H1 (cell line): ENCODE results near the gene ERMARD. TPM values are rescaled to one million over a fixed set of nuclear protein-coding genes. Genes with fewer than 3 reads are reported as not detected.
A peak's percentile ranks its signal among the peaks of the same experiment; 100 is the strongest.

Source experiments
- CTCF ChIA-PET: fragments of 300-600 bp; sonication (Branson Sonifier 250); formaldehyde crosslinking; loops from one replicate; lab custom pipeline; 2021; ENCODE audit not compliant: partially characterized antibody; lab: Charles Lee
- POLR2A ChIA-PET: fragments of 300-600 bp; sonication (Branson Sonifier 250); formaldehyde crosslinking; loops from one replicate; lab custom pipeline; 2021; ENCODE audit warnings: inconsistent platforms; ENCODE audit not compliant: partially characterized antibody; lab: Charles Lee
- DNase-seq, 2 experiments: peaks; one replicate each; pipeline versions ENCODE4 v3.0.0 to v3.0.0-alpha.2; 2010 to 2022; ENCODE audit warnings: low spot score in 2 of 2, low read depth in 1 of 2, mixed read lengths in 1 of 2
- FAIRE-seq: peaks from 2 replicates; lab custom pipeline; 2011; peaks lifted over from hg19 to GRCh38; lab: Jason Lieb, UNC
- H2AFZ ChIP-seq: 2 replicates; pipeline ENCODE4 v1.8.1; 2012; ENCODE audit warnings: low read length, inconsistent platforms
- H2AK5ac ChIP-seq: 2 replicates; pipeline ENCODE4 v1.6.1; 2013; ENCODE audit warnings: low read depth, low read length
- H2BK120ac ChIP-seq: replicated peaks from 2 replicates; pipeline ENCODE3; 2013; ENCODE audit warnings: low read depth, low read length, inconsistent platforms
- H2BK12ac ChIP-seq: 2 replicates; pipeline ENCODE4 v1.6.1; 2013; ENCODE audit warnings: low read depth, low read length
- H2BK15ac ChIP-seq: 2 replicates; pipeline ENCODE4 v1.6.1; 2013; ENCODE audit warnings: low read length
- H2BK20ac ChIP-seq: 2 replicates; pipeline ENCODE4 v1.6.1; 2013; ENCODE audit warnings: low read length
- H2BK5ac ChIP-seq: 2 replicates; pipeline ENCODE4 v1.6.1; 2013; ENCODE audit warnings: low read depth, low read length
- H3K14ac ChIP-seq: 2 replicates; pipeline ENCODE4 v1.6.1; 2013; ENCODE audit warnings: inconsistent platforms; ENCODE audit not compliant: insufficient read length
- H3K18ac ChIP-seq: 2 replicates; pipeline ENCODE4 v1.6.1; 2013; ENCODE audit warnings: low read length; ENCODE audit errors: extremely low read depth
- H3K23ac ChIP-seq: 2 replicates; pipeline ENCODE4 v1.6.1; 2013; ENCODE audit warnings: inconsistent platforms; ENCODE audit not compliant: insufficient read length
- H3K23me2 ChIP-seq: 2 replicates; pipeline ENCODE4 v1.6.1; 2013; ENCODE audit warnings: low read depth, low read length
- H3K27ac ChIP-seq: 2 replicates; pipeline ENCODE4 v1.6.1; 2011; ENCODE audit warnings: low read depth, low read length, inconsistent platforms
- H3K27me3 ChIP-seq, 4 experiments: replicated peaks in 1 of 4; 1 replicate in 1 of 4; 2 replicates in 3 of 4; pipeline versions ENCODE4 v1.6.1 to v1.8.1; 2011 to 2013; ENCODE audit warnings: low read length in 3 of 4, mild to moderate bottlenecking in 3 of 4, inconsistent platforms in 2 of 4, mixed read lengths in 2 of 4, moderate library complexity in 1 of 4; ENCODE audit not compliant: control insufficient read depth in 3 of 4, insufficient read depth in 3 of 4; ENCODE audit errors: extremely low read depth in 1 of 4
- H3K36me3 ChIP-seq, 4 experiments: 2 replicates each; pipeline versions ENCODE4 v1.6.1 to v1.8.1; 2011 to 2013; ENCODE audit warnings: mild to moderate bottlenecking in 4 of 4, low read length in 3 of 4, moderate library complexity in 2 of 4, control low read depth in 1 of 4, inconsistent platforms in 1 of 4; ENCODE audit not compliant: insufficient read depth in 4 of 4, control insufficient read depth in 2 of 4
- H3K4ac ChIP-seq: replicated peaks from 2 replicates; pipeline ENCODE3; 2013; ENCODE audit warnings: low read length, low read depth, mixed read lengths, inconsistent platforms; ENCODE audit not compliant: insufficient read length
- H3K4me1 ChIP-seq, 4 experiments: replicated peaks in 1 of 4; 1 replicate in 1 of 4; 2 replicates in 3 of 4; pipeline versions ENCODE4 v1.6.1 to v1.8.1; 2011 to 2013; ENCODE audit warnings: low read length in 3 of 4, inconsistent platforms in 2 of 4, mixed read lengths in 1 of 4; ENCODE audit not compliant: insufficient read depth in 4 of 4, control insufficient read depth in 3 of 4
- H3K4me2 ChIP-seq, 2 experiments: 2 replicates each; pipeline versions ENCODE4 v1.6.1 to v1.8.1; 2011 to 2013; ENCODE audit warnings: low read depth in 2 of 2, low read length in 2 of 2, control low read depth in 1 of 2, inconsistent platforms in 1 of 2, mild to moderate bottlenecking in 1 of 2; ENCODE audit not compliant: insufficient read depth in 1 of 2
- H3K4me3 ChIP-seq, 4 experiments: fragments of 200-600, 300-600 bp in 1 of 4; sonication (generic), shearing (Covaris generic), sonication (Bioruptor Twin) in 1 of 4; 2 replicates each; pipeline versions ENCODE4 v1.5.1 to v1.8.1; 2011 to 2016; ENCODE audit warnings: low read length in 4 of 4, low read depth in 3 of 4, control low read depth in 2 of 4, inconsistent platforms in 2 of 4, mild to moderate bottlenecking in 2 of 4, mixed read lengths in 1 of 4, moderate library complexity in 1 of 4; ENCODE audit not compliant: insufficient read depth in 2 of 4; ENCODE audit errors: extremely low read depth in 1 of 4
- H3K56ac ChIP-seq: replicated peaks from 2 replicates; pipeline ENCODE3; 2013; ENCODE audit warnings: low read depth, mild to moderate bottlenecking, mixed read lengths, low read length, inconsistent platforms; ENCODE audit not compliant: insufficient read length
- H3K79me1 ChIP-seq: 2 replicates; pipeline ENCODE4 v1.6.1; 2013; ENCODE audit warnings: low read depth, low read length, control low read depth
- H3K79me2 ChIP-seq, 2 experiments: 2 replicates each; pipeline versions ENCODE4 v1.6.1 to v1.8.1; 2012 to 2013; ENCODE audit warnings: low read length in 2 of 2, mild to moderate bottlenecking in 2 of 2, inconsistent platforms in 1 of 2; ENCODE audit not compliant: insufficient read depth in 2 of 2, control insufficient read depth in 1 of 2
- H3K9ac ChIP-seq, 4 experiments: replicated peaks in 1 of 4; 1 replicate in 1 of 4; 2 replicates in 3 of 4; pipeline versions ENCODE4 v1.6.1 to v1.8.1; 2011 to 2013; ENCODE audit warnings: low read depth in 3 of 4, low read length in 3 of 4, control low read depth in 2 of 4, mild to moderate bottlenecking in 2 of 4, moderate library complexity in 2 of 4, inconsistent platforms in 1 of 4; ENCODE audit errors: extremely low read depth in 1 of 4
- H3K9me3 ChIP-seq, 2 experiments: 2 replicates each; pipeline versions ENCODE4 v1.6.1 to v1.8.1; 2012 to 2013; ENCODE audit warnings: mild to moderate bottlenecking in 2 of 2, moderate library complexity in 2 of 2, control low read depth in 1 of 2, inconsistent platforms in 1 of 2, low read depth in 1 of 2, low read length in 1 of 2, mixed read lengths in 1 of 2; ENCODE audit not compliant: insufficient read depth in 2 of 2
- H4K20me1 ChIP-seq, 2 experiments: replicated peaks in 1 of 2; 2 replicates each; pipeline versions ENCODE3 to v1.8.1; 2011 to 2013; ENCODE audit warnings: inconsistent platforms in 2 of 2, low read length in 2 of 2, mild to moderate bottlenecking in 1 of 2; ENCODE audit not compliant: insufficient read depth in 2 of 2, control insufficient read depth in 1 of 2
- H4K5ac ChIP-seq: 2 replicates; pipeline ENCODE4 v1.6.1; 2013; ENCODE audit warnings: low read length, low read depth, mixed read lengths, inconsistent platforms; ENCODE audit not compliant: insufficient read length
- H4K8ac ChIP-seq: 2 replicates; pipeline ENCODE4 v1.8.0; 2013; ENCODE audit warnings: mild to moderate bottlenecking, moderate library complexity, low read length, inconsistent platforms; ENCODE audit not compliant: insufficient read depth; ENCODE audit errors: extremely low read depth
- H4K91ac ChIP-seq: replicated peaks from 2 replicates; pipeline ENCODE3; 2013; ENCODE audit warnings: low read length, mixed read lengths, inconsistent platforms; ENCODE audit not compliant: insufficient read length
- ASH2L ChIP-seq: fragments of 200-600, 300-600 bp; sonication (generic); IDR thresholded peaks from one replicate; pipeline ENCODE4 v1.7.1; 2017; ENCODE audit warnings: low read length
- CHD2 ChIP-seq: IDR thresholded peaks from 2 replicates; pipeline ENCODE4 v1.6.1; 2012; ENCODE audit warnings: low read length, improper control_type of control experiment
- WGBS, 2 experiments: shearing (Covaris generic) in 1 of 2; methylation state at CpG; one replicate each; pipeline versions ENCODE4 v1.1.6 to v1.1.7; 2013 to 2015; ENCODE audit warnings: low lambda C conversion rate in 2 of 2, mixed read lengths in 2 of 2, inconsistent platforms in 1 of 2, low coverage in 1 of 2, missing lambda C conversion rate in 1 of 2; ENCODE audit not compliant: insufficient replicate concordance in 2 of 2, insufficient coverage in 1 of 2, insufficient read length in 1 of 2; ENCODE audit errors: extremely low coverage in 1 of 2, missing lambda C conversion rate in 1 of 2; 5-methylcytosine and 5-hydroxymethylcytosine counted together
- polyA plus RNA-seq, 7 experiments: library from polyadenylated mRNA; depleted of rRNA in 3 of 7; stranded (reverse) in 5 of 7; unstranded in 2 of 7; fragments of >200 nt in 5 of 7; fragments of 200-250 nt in 2 of 7; gene quantifications; 1 replicate in 5 of 7; 2 replicates in 1 of 7; 4 replicates in 1 of 7; pipeline versions ENCODE4 v1.2.1 to v1.2.3, GENCODE V29; 2011 to 2013; ENCODE audit warnings: missing spikeins in 2 of 7, mixed read lengths in 2 of 7
- total RNA-seq: library from RNA; stranded (reverse); fragmentation: NEBNext Ultra II Directional; extraction: Animal tissue kit (Norgen Biotek cat#: 25700); gene quantifications from 2 replicates; pipeline ENCODE4 v1.2.1, GENCODE V29; 2021

The ERMARD gene
- total and polyA plus RNA-seq, 2 of the 8 experiments (the other 6 are each of a cell fraction or from before 2014, with no cell fraction given) = 12.2 to 25.6 TPM

DNA sequence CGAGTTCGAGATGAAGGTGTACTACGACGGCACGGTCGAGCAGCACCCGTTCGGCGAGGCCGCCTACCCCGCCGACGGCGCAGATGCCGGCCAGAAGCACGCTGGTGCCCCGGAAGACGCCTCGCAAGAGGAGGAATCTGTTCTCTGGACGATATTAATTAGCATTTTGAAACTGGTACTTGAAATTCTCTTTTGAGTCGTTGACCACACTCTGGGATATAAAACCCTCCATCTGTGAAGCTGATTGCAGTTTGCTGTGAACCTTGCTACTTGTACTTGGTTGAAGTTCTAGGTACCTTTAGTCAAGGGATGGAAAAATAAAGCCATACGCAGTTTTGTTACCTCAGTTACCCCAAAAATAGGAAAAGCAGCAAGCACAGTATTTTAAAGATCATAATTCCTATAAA lies 48.6 kb upstream of the ERMARD start:
- Histone ChIP-seq H2AK5ac (no peak overlapping the region), H2BK12ac (no peak overlapping the region), H3K56ac (no peak overlapping the region), H2BK15ac (no peak overlapping the region), H3K27me3 (no peaks in the 10 kb centered on the region), H3K9ac (peak overlapping the region; percentile 52 to 97 (median 92)), H3K4me3 (peak overlapping the region; percentile 79 to 96 (median 94)), H3K79me2 (peaks cover 0 to 65% of the 10 kb centered on the region in 2 experiments; a peak in 3 of 4 replicates), H3K14ac (no peak overlapping the region), H4K20me1 (peaks cover 5 to 16% of the 10 kb centered on the region in 2 experiments), H3K23me2 (peaks cover 5% of the 10 kb centered on the region; the same call in 1 of the 2 replicates), H4K8ac (peak overlapping the region; percentile 98; the same call in 1 of the 2 replicates), H3K4me2 (peak overlapping the region; percentile 91 to 96), H3K27ac (peak overlapping the region; percentile 88), H3K18ac (no peak overlapping the region), H4K5ac (peak overlapping the region; percentile 89), H3K4me1 (peaks cover 0 to 16% (median 5%) of the 10 kb centered on the region in 4 experiments; a peak in 2 of 7 replicates), H3K9me3 (no peaks in the 10 kb centered on the region), H3K36me3 (peaks cover 0 to 18% (median under 1%) of the 10 kb centered on the region in 4 experiments; a peak in 3 of 8 replicates), H4K91ac (peak overlapping the region; percentile 97), H3K79me1 (peaks cover 15% of the 10 kb centered on the region), H2BK5ac (peak overlapping the region; percentile 95), H2BK20ac (no peak overlapping the region), H2BK120ac (no peak overlapping the region), H2AFZ (no peak overlapping the region), H3K4ac (peak overlapping the region; percentile 87), H3K23ac (no peak overlapping the region)
- FAIRE-seq (no peak), DNase-seq (no peak)
- TF ChIP-seq ASH2L (peak; percentile 10), CHD2 (no peak)
- ChIA-PET CTCF (interaction anchor here (0.6 to 1.2 kb wide), 3 partner anchors 15 to 82 kb away, joined by 3 read pairs; no protein-coding TSS in a partner anchor), POLR2A (interaction anchor here (0.9 to 6.3 kb wide), 13 partner anchors 7 to 851 kb away, joined by 3 to 58 read pairs (median 5); partner anchors contain the start of genes DYNLT2, ERMARD, PHF10 and TBP)
- WGBS, 2 experiments = 6% methylated on average over 22 of the region's 22 CpGs; no CpG with 5 or more reads in 1 of the 2 experiments
